PC-9 (cell line): ENCODE data around the gene BMERB1.

Source experiments
- EZH2 ChIP-seq: fragments of 200-600 bp; sonication (generic); IDR thresholded peaks from 2 replicates; pipeline ENCODE4 v1.8.0; 2017; ENCODE audit warnings: antibody characterized with exemption, low read depth
- TF ChIP-seq, protein P1 (sequence below): fragments of 200-600 bp; sonication (generic); conservative IDR thresholded peaks from 2 replicates; pipeline ENCODE4 v1.6.1; 2017; ENCODE audit warnings: mixed run types, antibody characterized with exemption, mild to moderate bottlenecking, moderate library complexity

GRCh38 chr16:15506441-15506840 lies 72.1 kb downstream of the BMERB1 start:
- TF ChIP-seq, protein P1, sequence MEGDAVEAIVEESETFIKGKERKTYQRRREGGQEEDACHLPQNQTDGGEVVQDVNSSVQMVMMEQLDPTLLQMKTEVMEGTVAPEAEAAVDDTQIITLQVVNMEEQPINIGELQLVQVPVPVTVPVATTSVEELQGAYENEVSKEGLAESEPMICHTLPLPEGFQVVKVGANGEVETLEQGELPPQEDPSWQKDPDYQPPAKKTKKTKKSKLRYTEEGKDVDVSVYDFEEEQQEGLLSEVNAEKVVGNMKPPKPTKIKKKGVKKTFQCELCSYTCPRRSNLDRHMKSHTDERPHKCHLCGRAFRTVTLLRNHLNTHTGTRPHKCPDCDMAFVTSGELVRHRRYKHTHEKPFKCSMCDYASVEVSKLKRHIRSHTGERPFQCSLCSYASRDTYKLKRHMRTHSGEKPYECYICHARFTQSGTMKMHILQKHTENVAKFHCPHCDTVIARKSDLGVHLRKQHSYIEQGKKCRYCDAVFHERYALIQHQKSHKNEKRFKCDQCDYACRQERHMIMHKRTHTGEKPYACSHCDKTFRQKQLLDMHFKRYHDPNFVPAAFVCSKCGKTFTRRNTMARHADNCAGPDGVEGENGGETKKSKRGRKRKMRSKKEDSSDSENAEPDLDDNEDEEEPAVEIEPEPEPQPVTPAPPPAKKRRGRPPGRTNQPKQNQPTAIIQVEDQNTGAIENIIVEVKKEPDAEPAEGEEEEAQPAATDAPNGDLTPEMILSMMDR: no peak
- TF ChIP-seq EZH2: no peak
